Hepatocyte (in vitro differentiated cells): ENCODE data around the gene HIPK4.

ENCODE experiments used
- EZH2 ChIP-seq: fragments of 200-600 bp; sonication (generic); IDR thresholded peaks from 2 replicates; pipeline ENCODE4 v1.6.1; 2016; ENCODE audit warnings: antibody characterized with exemption, mild to moderate bottlenecking, borderline replicate concordance
- EZH2phosphoT487 ChIP-seq: fragments of 200-600 bp; sonication (generic); IDR thresholded peaks from one replicate; pipeline ENCODE4 v1.6.1; 2018; ENCODE audit warnings: antibody characterized with exemption, mild to moderate bottlenecking, low read depth, moderate library complexity; ENCODE audit not compliant: unreplicated experiment, severe bottlenecking
- TF ChIP-seq, protein P1 (sequence below): fragments of 200-600 bp; sonication (generic); IDR thresholded peaks from 2 replicates; pipeline ENCODE4 v1.5.1; 2016; ENCODE audit warnings: antibody characterized with exemption, mild to moderate bottlenecking; ENCODE audit not compliant: poor library complexity

GRCh38 chr19:40388481-40388880 is 1.5 kb downstream of the HIPK4 start:
- TF ChIP-seq, protein P1, sequence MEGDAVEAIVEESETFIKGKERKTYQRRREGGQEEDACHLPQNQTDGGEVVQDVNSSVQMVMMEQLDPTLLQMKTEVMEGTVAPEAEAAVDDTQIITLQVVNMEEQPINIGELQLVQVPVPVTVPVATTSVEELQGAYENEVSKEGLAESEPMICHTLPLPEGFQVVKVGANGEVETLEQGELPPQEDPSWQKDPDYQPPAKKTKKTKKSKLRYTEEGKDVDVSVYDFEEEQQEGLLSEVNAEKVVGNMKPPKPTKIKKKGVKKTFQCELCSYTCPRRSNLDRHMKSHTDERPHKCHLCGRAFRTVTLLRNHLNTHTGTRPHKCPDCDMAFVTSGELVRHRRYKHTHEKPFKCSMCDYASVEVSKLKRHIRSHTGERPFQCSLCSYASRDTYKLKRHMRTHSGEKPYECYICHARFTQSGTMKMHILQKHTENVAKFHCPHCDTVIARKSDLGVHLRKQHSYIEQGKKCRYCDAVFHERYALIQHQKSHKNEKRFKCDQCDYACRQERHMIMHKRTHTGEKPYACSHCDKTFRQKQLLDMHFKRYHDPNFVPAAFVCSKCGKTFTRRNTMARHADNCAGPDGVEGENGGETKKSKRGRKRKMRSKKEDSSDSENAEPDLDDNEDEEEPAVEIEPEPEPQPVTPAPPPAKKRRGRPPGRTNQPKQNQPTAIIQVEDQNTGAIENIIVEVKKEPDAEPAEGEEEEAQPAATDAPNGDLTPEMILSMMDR: no peak
- TF ChIP-seq EZH2 (no peak), EZH2phosphoT487 (no peak)
